ENCODE results near the gene CSF1. TPM values are rescaled to one million over a fixed set of nuclear protein-coding genes. Genes with fewer than 3 reads are reported as not detected.

Gene CSF1
- total and polyA plus RNA-seq, 2 of the 13 experiments (the other 11 are each of a cell fraction or from before 2014, with no cell fraction given), result 4.6 to 13.3 TPM

GRCh38 chr1:109877317-109877771 lies 33.3 kb upstream of the CSF1 start (continued):
- TF ChIP-seq ZBTB1 (CRISPR knock-in tag; IDR thresholded peaks at IDR 0.05; ENCODE audit: borderline replicate concordance) (no peak), MXI1 (IDR thresholded peaks at IDR 0.05; ENCODE audit: borderline replicate concordance, low read depth, low read length) (no peak), SKIL (CRISPR knock-in tag; IDR thresholded peaks at IDR 0.05; ENCODE audit: borderline replicate concordance) (no peak), ZSCAN29 (CRISPR knock-in tag; conservative IDR thresholded peaks at IDR 0.05) (no peak), KAT2B (IDR thresholded peaks at IDR 0.05; ENCODE audit: borderline replicate concordance, low read depth, low read length) (no peak), ZNF121 (CRISPR knock-in tag; IDR thresholded peaks at IDR 0.05) (peak; percentile 11; the same call in 1 of the 2 replicates), NAIF1 (CRISPR knock-in tag; IDR thresholded peaks at IDR 0.05; ENCODE audit: borderline replicate concordance) (no peak), ZNF362 (CRISPR knock-in tag; IDR thresholded peaks at IDR 0.05; ENCODE audit: borderline replicate concordance) (no peak), ZNF234 (CRISPR knock-in tag; conservative IDR thresholded peaks at IDR 0.05) (no peak), RAD21 (CRISPR knock-in tag; IDR thresholded peaks at IDR 0.05) (0 out of 2 replicates have a peak, but pooled peaks have one; percentile 29), NCOA2 (CRISPR knock-in tag; IDR thresholded peaks at IDR 0.05) (no peak), ZNF672 (CRISPR knock-in tag; IDR thresholded peaks at IDR 0.05) (no peak), KDM1A (CRISPR knock-in tag; IDR thresholded peaks at IDR 0.05) (no peak), ZNF224 (CRISPR knock-in tag; IDR thresholded peaks at IDR 0.05) (no peak), GPN1 (CRISPR knock-in tag; IDR thresholded peaks at IDR 0.05; ENCODE audit: borderline replicate concordance) (no peak), MYC (CRISPR knock-in tag; IDR thresholded peaks at IDR 0.05; ENCODE audit: borderline replicate concordance) (peak; percentile 39; the same call in 1 of the 2 replicates), THAP9 (CRISPR knock-in tag; IDR thresholded peaks at IDR 0.05; ENCODE audit: borderline replicate concordance) (no peak), NONO (IDR thresholded peaks at IDR 0.05) (no peak), NONO (CRISPR knock-in tag; conservative IDR thresholded peaks at IDR 0.05) (no peak), ZXDC (CRISPR knock-in tag; IDR thresholded peaks at IDR 0.05) (no peak), DMAP1 (CRISPR knock-in tag; IDR thresholded peaks at IDR 0.05) (no peak)

Measured in HepG2 (cell line).